Measurements from ENCODE around the gene RNF213. TPM values are rescaled to one million over a fixed set of nuclear protein-coding genes. Genes with fewer than 3 reads are reported as not detected.
"Not testable (repeated sequence)": the region's sequence is repeated elsewhere in the genome, so short reads cannot be mapped to it uniquely, and the experiment has no call there.

Gene RNF213
- total RNA-seq, 3 donors from 2014 or later: 96.0 to 111 (median 101) TPM

- H3K27ac ChIP-seq: no peak overlapping the region
- H3K27me3 ChIP-seq: no peaks in the 10 kb centered on the region
- no peaks in the 10 kb centered on the region for H3K9me3 ChIP-seq
- H3K4me3 ChIP-seq: no peak overlapping the region
- H3K4me1 ChIP-seq: peaks cover 0 to 5% of the 10 kb centered on the region in 2 donors
- no peak for DNase-seq (ENCODE audit: low spot score in 2 of 2)
- no peaks in the 10 kb centered on the region for H3K36me3 ChIP-seq
- intact Hi-C loops (cut with DNase I; ENCODE audit: low total_unique reads): loop anchor here (10.0 kb wide), 1 partner anchor 555 kb away; no protein-coding TSS in a partner anchor
- TF ChIP-seq, protein P1, sequence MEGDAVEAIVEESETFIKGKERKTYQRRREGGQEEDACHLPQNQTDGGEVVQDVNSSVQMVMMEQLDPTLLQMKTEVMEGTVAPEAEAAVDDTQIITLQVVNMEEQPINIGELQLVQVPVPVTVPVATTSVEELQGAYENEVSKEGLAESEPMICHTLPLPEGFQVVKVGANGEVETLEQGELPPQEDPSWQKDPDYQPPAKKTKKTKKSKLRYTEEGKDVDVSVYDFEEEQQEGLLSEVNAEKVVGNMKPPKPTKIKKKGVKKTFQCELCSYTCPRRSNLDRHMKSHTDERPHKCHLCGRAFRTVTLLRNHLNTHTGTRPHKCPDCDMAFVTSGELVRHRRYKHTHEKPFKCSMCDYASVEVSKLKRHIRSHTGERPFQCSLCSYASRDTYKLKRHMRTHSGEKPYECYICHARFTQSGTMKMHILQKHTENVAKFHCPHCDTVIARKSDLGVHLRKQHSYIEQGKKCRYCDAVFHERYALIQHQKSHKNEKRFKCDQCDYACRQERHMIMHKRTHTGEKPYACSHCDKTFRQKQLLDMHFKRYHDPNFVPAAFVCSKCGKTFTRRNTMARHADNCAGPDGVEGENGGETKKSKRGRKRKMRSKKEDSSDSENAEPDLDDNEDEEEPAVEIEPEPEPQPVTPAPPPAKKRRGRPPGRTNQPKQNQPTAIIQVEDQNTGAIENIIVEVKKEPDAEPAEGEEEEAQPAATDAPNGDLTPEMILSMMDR (IDR thresholded peaks at IDR 0.05): no peak
- no peak for TF ChIP-seq POLR2A (IDR thresholded peaks at IDR 0.05)
- TF ChIP-seq POLR2AphosphoS5 (IDR thresholded peaks at IDR 0.05): no peak
Observed at GRCh38 chr17:80409626-80410025, 149.0 kb downstream of the RNF213 start.

DNA sequence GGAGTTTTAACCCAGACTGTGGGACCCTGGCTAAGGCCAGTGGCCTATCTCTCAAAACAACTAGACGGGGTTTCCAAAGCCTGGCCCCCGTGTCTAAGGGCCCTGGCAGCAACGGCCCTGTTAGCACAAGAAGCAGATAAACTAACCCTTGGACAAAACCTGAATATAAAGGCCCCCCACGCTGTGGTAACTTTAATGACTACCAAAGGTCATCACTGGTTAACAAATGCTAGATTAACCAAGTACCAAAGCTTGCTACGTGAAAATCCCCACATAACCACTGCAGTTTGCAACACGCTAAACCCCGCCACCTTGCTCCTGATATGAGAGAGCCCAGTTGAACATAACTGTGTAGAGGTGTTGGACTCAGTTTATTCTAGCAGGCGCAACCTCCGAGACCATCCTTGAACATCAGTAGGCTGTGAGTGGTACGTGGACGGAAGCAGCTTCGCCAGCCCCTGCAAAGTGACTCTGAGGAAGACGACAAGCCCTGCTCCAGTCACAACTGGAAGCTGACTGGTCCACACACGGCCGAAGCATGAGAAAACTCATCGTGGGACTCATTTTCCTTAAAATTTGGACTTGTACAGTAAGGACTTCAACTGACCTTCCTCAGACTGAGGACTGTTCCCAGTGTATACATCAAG lies 149.9 kb downstream of the RNF213 start:
- DNase-seq (ENCODE audit: low spot score in 2 of 2); H3K27me3 ChIP-seq; H3K4me3 ChIP-seq; H3K36me3 ChIP-seq; H3K27ac ChIP-seq; H3K9me3 ChIP-seq; H3K4me1 ChIP-seq: not testable (repeated sequence)
- intact Hi-C loops (cut with DNase I; ENCODE audit: low total_unique reads): loop anchor here (10.0 kb wide), 1 partner anchor 554 kb away; no protein-coding TSS in a partner anchor

DNA sequence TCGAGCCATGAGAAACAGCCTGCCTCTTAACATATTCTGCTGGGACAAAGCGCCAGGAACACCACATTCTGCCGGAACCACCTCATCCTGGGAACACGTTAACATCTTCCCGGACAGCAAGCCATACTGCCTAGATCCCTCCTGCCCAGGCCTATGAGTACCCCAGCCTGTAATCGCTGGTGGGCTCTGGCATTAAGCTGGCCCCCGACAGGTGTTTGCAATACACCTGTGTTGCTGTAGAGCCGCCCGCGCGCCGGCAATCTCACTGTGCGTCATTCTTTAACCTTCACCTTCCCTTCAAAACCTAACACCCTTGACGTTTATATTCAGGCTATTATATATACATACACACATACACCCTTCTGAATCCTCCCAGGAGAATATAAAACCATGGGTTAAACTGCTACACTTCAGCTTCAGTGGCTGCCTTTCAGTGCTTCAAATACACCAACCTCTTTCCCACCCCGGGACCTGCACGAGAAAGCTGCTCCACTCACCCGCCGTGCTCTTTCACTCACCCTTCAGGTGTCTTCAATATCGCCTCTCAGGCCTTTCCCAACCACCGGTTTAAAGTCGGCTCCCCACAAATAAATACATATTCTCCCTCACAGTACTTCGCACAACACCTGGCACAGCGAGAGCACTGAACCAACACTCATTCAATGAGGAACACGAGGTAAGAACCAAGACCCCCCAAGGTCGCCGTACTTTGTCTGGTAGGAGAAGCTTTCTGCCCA lies 153.3 kb downstream of the RNF213 start:
- TF ChIP-seq, protein P1 (IDR thresholded peaks at IDR 0.05): no peak
- TF ChIP-seq POLR2AphosphoS5 (IDR thresholded peaks at IDR 0.05): no peak
- no peak for TF ChIP-seq POLR2A (IDR thresholded peaks at IDR 0.05)
- DNase-seq (ENCODE audit: low spot score in 2 of 2): no peak
- peak overlapping the region in 1 of 2 donors; percentile 98 for H3K27ac ChIP-seq
- intact Hi-C loops (cut with DNase I; ENCODE audit: low total_unique reads): loop anchor here (10.0 kb wide), 1 partner anchor 551 kb away; no protein-coding TSS in a partner anchor
- H3K9me3 ChIP-seq: no peaks in the 10 kb centered on the region
- H3K27me3 ChIP-seq: no peaks in the 10 kb centered on the region
- H3K4me1 ChIP-seq: peaks cover 0 to 15% of the 10 kb centered on the region in 2 donors
- H3K4me3 ChIP-seq: peak overlapping the region; percentile 75 to 98 (median 89)
- H3K36me3 ChIP-seq: no peaks in the 10 kb centered on the region

DNA sequence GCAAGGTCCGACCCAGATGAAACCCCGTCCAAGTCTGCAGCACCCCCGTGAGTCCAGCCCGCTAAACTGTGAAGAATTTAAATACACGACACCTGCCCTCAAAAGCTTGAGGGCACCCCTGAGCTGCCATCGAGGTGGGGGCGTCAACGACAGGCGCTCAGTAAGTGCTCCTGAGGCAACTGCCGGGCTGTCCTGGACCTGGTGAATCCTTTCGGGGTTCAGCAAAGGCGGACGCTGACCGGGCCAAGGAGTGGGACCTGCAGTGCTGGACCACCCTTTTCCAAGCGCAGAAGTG lies 153.8 kb downstream of the RNF213 start:
- intact Hi-C loops (cut with DNase I; ENCODE audit: low total_unique reads): loop anchor here (10.0 kb wide), 1 partner anchor 550 kb away; no protein-coding TSS in a partner anchor
- TF ChIP-seq POLR2AphosphoS5 (IDR thresholded peaks at IDR 0.05): no peak
- TF ChIP-seq, protein P1 (IDR thresholded peaks at IDR 0.05): no peak
- TF ChIP-seq POLR2A (IDR thresholded peaks at IDR 0.05): no peak
- Histone ChIP-seq H3K4me1 (peaks cover 0 to 15% of the 10 kb centered on the region in 2 donors), H3K4me3 (peak overlapping the region; percentile 75 to 98 (median 89)), H3K36me3 (no peaks in the 10 kb centered on the region), H3K27me3 (no peaks in the 10 kb centered on the region), H3K9me3 (no peaks in the 10 kb centered on the region), H3K27ac (peak overlapping the region; percentile 95 to 98)
- DNase-seq (ENCODE audit: low spot score in 2 of 2): no peak

DNA sequence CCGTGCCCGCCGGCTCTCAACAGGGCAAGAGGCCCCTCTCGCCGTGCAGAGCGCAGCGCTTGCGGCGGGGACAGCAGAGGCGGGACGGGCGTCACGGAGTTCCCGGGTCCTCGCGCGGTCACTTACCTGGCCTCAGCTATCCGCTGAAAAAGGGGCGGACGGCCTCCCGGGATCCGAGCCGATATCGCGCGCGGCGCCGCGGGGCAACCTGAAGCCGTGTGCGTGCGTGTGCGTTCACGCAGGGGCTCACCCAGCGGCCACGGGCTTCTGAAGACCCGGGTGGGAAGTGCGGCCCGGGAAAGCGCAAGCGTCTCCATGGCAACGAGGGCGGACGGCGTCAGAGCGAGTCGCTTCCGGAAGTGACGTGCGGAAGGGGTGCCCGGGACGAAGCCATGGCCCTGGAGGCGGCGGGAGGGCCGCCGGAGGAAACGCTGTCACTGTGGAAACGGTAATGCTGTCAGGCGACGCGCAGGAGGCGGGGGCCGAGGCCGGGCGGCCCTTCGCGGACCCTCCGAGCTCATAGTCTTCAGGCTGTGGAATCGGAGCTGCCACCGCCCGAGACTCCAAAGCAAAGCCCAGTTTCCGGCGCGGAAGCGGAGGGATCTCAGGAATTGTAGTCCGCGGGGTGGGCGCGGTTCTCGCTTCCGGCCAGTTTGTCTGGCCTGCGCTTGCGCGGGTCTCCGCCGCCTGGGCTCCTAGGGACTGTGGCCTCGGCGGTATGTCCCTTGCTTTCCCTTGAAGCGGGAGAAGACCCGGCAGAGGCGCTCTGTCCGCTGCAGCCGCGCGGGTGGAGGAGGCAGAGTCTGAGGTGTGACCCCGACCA lies 154.4 kb downstream of the RNF213 start, which contains the start of gene ENDOV:
TSS of gene ENDOV (plus strand) at position 365 of the 823 bp plus-strand sequence. CDS start at position 393, 28 bp downstream.
- H3K9me3 ChIP-seq: no peaks in the 10 kb centered on the region
- H3K27ac ChIP-seq: peak within 1 kb of the TSS; percentile 95 to 98
- no peaks in the 10 kb centered on the region for H3K27me3 ChIP-seq
- peak within 1 kb of the TSS; percentile 75 to 98 (median 89) for H3K4me3 ChIP-seq
- TF ChIP-seq POLR2AphosphoS5 (IDR thresholded peaks at IDR 0.05): peak; percentile 70 to 85 (median 82)
- TF ChIP-seq, protein P1 (IDR thresholded peaks at IDR 0.05): no peak
- peak; percentile 40 for TF ChIP-seq POLR2A (IDR thresholded peaks at IDR 0.05)
- peak; percentile 89 to 93 for DNase-seq (ENCODE audit: low spot score in 2 of 2)
- peaks cover 0 to 15% of the 10 kb centered on the region in 2 donors for H3K4me1 ChIP-seq
- intact Hi-C loops (cut with DNase I; ENCODE audit: low total_unique reads): loop anchor here (10.0 kb wide), 1 partner anchor 550 kb away; no protein-coding TSS in a partner anchor
- H3K36me3 ChIP-seq: no peaks in the 10 kb centered on the region
